ENCODE measurements around the gene SAMD14.

GRCh38 chr17:50170662-50171370 lies 40.9 kb upstream of the SAMD14 start:
- TF ChIP-seq CTCF (IDR thresholded peaks at IDR 0.05) (no peak), POLR2A (IDR thresholded peaks at IDR 0.05) (no peak)

Measured in lower leg skin (tissue), 3 donors.